Kidney (tissue), 14 donors: ENCODE data around the gene CGNL1. TPM values are rescaled to one million over a fixed set of nuclear protein-coding genes. Genes with fewer than 3 reads are reported as not detected.

ENCODE experiments used
- DNase-seq, 5 donors: peaks; one replicate each; pipeline ENCODE4 v3.0.0-alpha.2; 2013 to 2020
- FAIRE-seq: peaks from 2 replicates; lab custom pipeline; 2012; peaks lifted over from hg19 to GRCh38; lab: Jason Lieb, UNC
- H3K27ac ChIP-seq, 2 donors: one replicate each; pipeline ENCODE4 v1.7.0; 2013; ENCODE audit warnings: low read depth in 2 of 2, low read length in 2 of 2, inconsistent platforms in 1 of 2
- H3K27me3 ChIP-seq: one replicate; pipeline ENCODE4 v1.7.1; 2013; ENCODE audit warnings: low read length, inconsistent platforms; ENCODE audit not compliant: control insufficient read depth, insufficient read depth
- H3K36me3 ChIP-seq, 3 donors: one replicate each; pipeline versions ENCODE4 v1.7.0 to v1.7.1; 2013; ENCODE audit warnings: low read length in 3 of 3, control low read depth in 1 of 3, inconsistent platforms in 1 of 3; ENCODE audit not compliant: insufficient read depth in 3 of 3, control insufficient read depth in 2 of 3
- H3K4me1 ChIP-seq, 3 donors: one replicate each; pipeline versions ENCODE4 v1.7.0 to v1.7.1; 2013; ENCODE audit warnings: low read length in 3 of 3, inconsistent platforms in 1 of 3, low read depth in 1 of 3; ENCODE audit not compliant: control insufficient read depth in 2 of 3, insufficient read depth in 2 of 3
- H3K4me3 ChIP-seq, 3 donors: one replicate each; pipeline versions ENCODE4 v1.7.0 to v1.8.1; 2013; ENCODE audit warnings: low read length in 3 of 3, control low read depth in 1 of 3, inconsistent platforms in 1 of 3
- H3K9ac ChIP-seq, 3 donors: one replicate each; pipeline versions ENCODE4 v1.7.0 to v1.7.1; 2013; ENCODE audit warnings: low read length in 3 of 3, control low read depth in 1 of 3, inconsistent platforms in 1 of 3
- H3K9me3 ChIP-seq, 3 donors: one replicate each; pipeline versions ENCODE4 v1.7.0 to v1.7.1; 2013; ENCODE audit warnings: low read length in 3 of 3, control low read depth in 1 of 3, inconsistent platforms in 1 of 3; ENCODE audit not compliant: control insufficient read depth in 2 of 3, insufficient read depth in 1 of 3
- CTCF ChIP-seq: IDR thresholded peaks from 3 replicates; pipeline ENCODE4 v1.5.1; 2012; ENCODE audit warnings: mild to moderate bottlenecking, moderate library complexity, borderline replicate concordance; ENCODE audit not compliant: insufficient read depth; ENCODE audit errors: extremely low read depth
- intact Hi-C: fragments of 100-400 bp; cut with DNase I; formaldehyde crosslinking; loops from one replicate; pipeline ENCODE4 v1.11.1; 2022
- polyA plus RNA-seq: library from polyadenylated mRNA; stranded (reverse); fragments of 350-450 nt; fragmentation: Illumina TruSeq; extraction: RNeasy Lipid Tissue Mini Kit (QIAGEN cat#74804); gene quantifications from one replicate; pipeline ENCODE4 v1.2.3, GENCODE V29; 2014; ENCODE audit warnings: low read depth, low replicate concordance; ENCODE audit not compliant: insufficient read depth
- total RNA-seq: library from RNA; stranded (reverse); fragmentation: NEBNext Ultra II Directional; extraction: Animal tissue kit (Norgen Biotek cat#: 25700); gene quantifications from one replicate; pipeline ENCODE4 v1.2.1, GENCODE V29; 2021
- donor health status: control.
- donor health status: control.
- donor health status: control.
- donor health status: control.
- donor health status: control.
- donor health status: DM: yes; HTN: yes; CAD: no.
- donor health status: Normal renal cell carcinoma (clear cell type).

The CGNL1 gene
- total and polyA plus RNA-seq, 2 donors from 2014 or later: 62.0 to 81.5 TPM

GRCh38 chr15:57332326-57332725 lies 44.0 kb upstream of the CGNL1 start:
- Histone ChIP-seq H3K9me3 (no peaks in the 10 kb centered on the region), H3K27ac (no peak overlapping the region), H3K36me3 (no peaks in the 10 kb centered on the region), H3K9ac (no peak overlapping the region), H3K4me1 (no peaks in the 10 kb centered on the region), H3K4me3 (no peak overlapping the region), H3K27me3 (no peaks in the 10 kb centered on the region)
- no peak for DNase-seq
- no peak for TF ChIP-seq CTCF
- no peak for FAIRE-seq
- intact Hi-C loops: no loop called here

- Histone ChIP-seq H3K4me1 (no peaks in the 10 kb centered on the region), H3K4me3 (no peak overlapping the region), H3K9ac (no peak overlapping the region), H3K9me3 (no peaks in the 10 kb centered on the region), H3K36me3 (no peaks in the 10 kb centered on the region), H3K27me3 (no peaks in the 10 kb centered on the region), H3K27ac (no peak overlapping the region)
- FAIRE-seq (no peak), DNase-seq (no peak)
- intact Hi-C loops: no loop called here
- no peak for TF ChIP-seq CTCF
These were observed 42.8 kb upstream of the CGNL1 start for GRCh38 chr15:57333487-57333886.

GRCh38 chr15:57334257-57334656 lies 42.0 kb upstream of the CGNL1 start:
- DNase-seq: no peak
- no peak overlapping the region for H3K27ac ChIP-seq

More at GRCh38 chr15:57334257-57334656, 42.0 kb upstream of the CGNL1 start:
- no peaks in the 10 kb centered on the region for H3K27me3 ChIP-seq
- H3K9me3 ChIP-seq: no peaks in the 10 kb centered on the region
- intact Hi-C loops: no loop called here
- H3K9ac ChIP-seq: no peak overlapping the region
- FAIRE-seq: no peak
- no peaks in the 10 kb centered on the region for H3K36me3 ChIP-seq
- no peak overlapping the region for H3K4me3 ChIP-seq
- no peak for TF ChIP-seq CTCF
- no peaks in the 10 kb centered on the region for H3K4me1 ChIP-seq
